IMR-90 (cell line): Measurements from ENCODE around the gene SPACA7. TPM values are rescaled to one million over a fixed set of nuclear protein-coding genes. Genes with fewer than 3 reads are reported as not detected.

Source experiments
- ATAC-seq: fragments of 200-7000 bp; cut with Tn5 transposase; 2 replicates; pipeline ENCODE4 v1.9.1; 2020; ENCODE audit warnings: low read depth, mild to moderate bottlenecking, moderate library complexity
- BruUV-seq: library from RNA; stranded (reverse); fragments of 400-500 nt; replicated peaks from 2 replicates; lab custom pipeline; 2021; lab: Mats Ljungman, UMichigan
- CTCF ChIA-PET: fragments of 300-600 bp; formaldehyde crosslinking; extraction: SDS; loops from one replicate; lab custom pipeline; 2021; ENCODE audit warnings: antibody characterized with exemption; lab: Yijun Ruan, JAX
- POLR2A ChIA-PET: fragments of 300-600 bp; sonication (Branson Sonifier 250); formaldehyde crosslinking; loops from one replicate; lab custom pipeline; 2022; ENCODE audit warnings: antibody characterized with exemption; ENCODE audit not compliant: unreplicated experiment; lab: Charles Lee
- DNase-seq: peaks from one replicate; pipeline ENCODE4 v3.0.0; 2013
- H2AFZ ChIP-seq: replicated peaks from 2 replicates; pipeline ENCODE3; 2013; ENCODE audit warnings: low read length, mild to moderate bottlenecking; ENCODE audit not compliant: poor library complexity
- H2AK5ac ChIP-seq: 2 replicates; pipeline ENCODE4 v1.6.1; 2013; ENCODE audit warnings: low read depth, low read length, inconsistent platforms
- H2AK9ac ChIP-seq: replicated peaks from 2 replicates; pipeline ENCODE3; 2013; ENCODE audit warnings: mild to moderate bottlenecking, low read depth, low read length, moderate library complexity; ENCODE audit not compliant: poor library complexity
- H2BK120ac ChIP-seq: 2 replicates; pipeline ENCODE4 v1.6.1; 2013; ENCODE audit warnings: low read depth, low read length, inconsistent platforms
- H2BK15ac ChIP-seq: 3 replicates; pipeline ENCODE4 v1.6.1; 2013; ENCODE audit warnings: low read depth, low read length, inconsistent platforms
- H2BK20ac ChIP-seq: 2 replicates; pipeline ENCODE4 v1.6.1; 2013; ENCODE audit warnings: low read depth, mild to moderate bottlenecking, inconsistent platforms, low read length, moderate library complexity
- H2BK5ac ChIP-seq: 2 replicates; pipeline ENCODE4 v1.6.1; 2013; ENCODE audit warnings: mild to moderate bottlenecking, low read depth, low read length, inconsistent platforms; ENCODE audit not compliant: poor library complexity, severe bottlenecking
- H3K14ac ChIP-seq: replicated peaks from 2 replicates; pipeline ENCODE4 v1.6.1; 2013; ENCODE audit warnings: low read depth, low read length, inconsistent platforms
- H3K18ac ChIP-seq: 2 replicates; pipeline ENCODE4 v1.6.1; 2013; ENCODE audit warnings: low read depth, low read length, control low read depth
- H3K23ac ChIP-seq: 2 replicates; pipeline ENCODE4 v1.6.1; 2013; ENCODE audit warnings: low read depth, low read length, inconsistent platforms
- H3K27ac ChIP-seq: 2 replicates; pipeline ENCODE4 v1.5.1; 2013; ENCODE audit warnings: mild to moderate bottlenecking, control low read depth, low read length; ENCODE audit not compliant: insufficient read depth
- H3K27me3 ChIP-seq: 2 replicates; pipeline ENCODE4 v1.6.1; 2013; ENCODE audit warnings: low read length; ENCODE audit not compliant: control insufficient read depth, insufficient read depth
- H3K36me3 ChIP-seq: 2 replicates; pipeline ENCODE4 v1.6.1; 2013; ENCODE audit warnings: low read length, mixed read lengths; ENCODE audit not compliant: control insufficient read depth, insufficient read depth
- H3K4ac ChIP-seq: 2 replicates; pipeline ENCODE4 v1.6.1; 2013; ENCODE audit warnings: low read depth, low read length, inconsistent platforms
- H3K4me1 ChIP-seq: 2 replicates; pipeline ENCODE4 v1.6.1; 2013; ENCODE audit warnings: low read length, mixed read lengths; ENCODE audit not compliant: control insufficient read depth, insufficient read depth
- H3K4me2 ChIP-seq: 2 replicates; pipeline ENCODE4 v1.6.1; 2013; ENCODE audit warnings: low read depth, mild to moderate bottlenecking, control low read depth, low read length, moderate library complexity
- H3K4me3 ChIP-seq: 2 replicates; pipeline ENCODE4 v1.5.1; 2013; ENCODE audit warnings: low read depth, mild to moderate bottlenecking, control low read depth, low read length, moderate library complexity; ENCODE audit not compliant: insufficient read depth
- H3K56ac ChIP-seq: 2 replicates; pipeline ENCODE4 v1.6.1; 2013; ENCODE audit warnings: low read length, inconsistent platforms; ENCODE audit not compliant: insufficient read depth; ENCODE audit errors: extremely low read depth
- H3K79me1 ChIP-seq, 2 experiments: 2 replicates each; pipeline ENCODE4 v1.6.1; 2013; ENCODE audit warnings: low read length in 2 of 2, inconsistent platforms in 1 of 2, low read depth in 1 of 2
- H3K9ac ChIP-seq: 2 replicates; pipeline ENCODE4 v1.6.1; 2013; ENCODE audit warnings: low read depth, low read length, control low read depth
- H3K9me1 ChIP-seq: 2 replicates; pipeline ENCODE4 v1.6.1; 2013; ENCODE audit warnings: low read length, inconsistent platforms; ENCODE audit not compliant: insufficient read depth
- H3K9me3 ChIP-seq: 2 replicates; pipeline ENCODE4 v1.6.1; 2013; ENCODE audit warnings: low read length; ENCODE audit not compliant: control insufficient read depth, insufficient read depth
- H4K20me1 ChIP-seq: 2 replicates; pipeline ENCODE4 v1.6.1; 2013; ENCODE audit warnings: low read length, inconsistent platforms; ENCODE audit not compliant: insufficient read depth
- H4K5ac ChIP-seq: 2 replicates; pipeline ENCODE4 v1.6.1; 2013; ENCODE audit warnings: mild to moderate bottlenecking, low read depth, low read length, control low read depth
- H4K8ac ChIP-seq, 2 experiments: 2 replicates each; pipeline ENCODE4 v1.6.1; 2013; ENCODE audit warnings: low read depth in 2 of 2, low read length in 2 of 2, control low read depth in 1 of 2, inconsistent platforms in 1 of 2
- H4K91ac ChIP-seq: 2 replicates; pipeline ENCODE4 v1.6.1; 2013; ENCODE audit warnings: low read depth, low read length, inconsistent platforms; ENCODE audit not compliant: insufficient read depth
- POLR2A ChIP-seq: IDR thresholded peaks from 2 replicates; pipeline ENCODE4 v1.6.1; 2012; ENCODE audit warnings: mild to moderate bottlenecking, low read depth, low read length
- WGBS, 2 experiments: methylation state at CpG; one replicate each; pipeline versions ENCODE4 v1.1.5 to v1.1.7; 2013; ENCODE audit warnings: missing lambda C conversion rate in 2 of 2; ENCODE audit not compliant: insufficient read length in 1 of 2; ENCODE audit errors: extremely low coverage in 2 of 2; 5-methylcytosine and 5-hydroxymethylcytosine counted together
- dilution Hi-C: fragments of 300-500 bp; cut with HindIII; formaldehyde crosslinking; loops from one replicate; pipeline ENCODE4 v1.14.3; 2018; ENCODE audit warnings: low sequenced_read_pairs; ENCODE audit not compliant: unreplicated experiment
- in situ Hi-C: fragments of 300-500 bp; cut with MboI; formaldehyde crosslinking; loops from 3 replicates; pipeline ENCODE4 v1.14.3; 2019; ENCODE audit warnings: low sequenced_read_pairs, inconsistent platforms, mixed read lengths
- intact Hi-C: fragments of 100-400 bp; cut with micrococcal nuclease; formaldehyde crosslinking; loops from 2 replicates; pipeline ENCODE4 v1.10.0; 2022
- polyA plus RNA-seq, 3 experiments: library from polyadenylated mRNA; depleted of rRNA; stranded (reverse); fragments of >200 nt; gene quantifications; 2 replicates each; pipeline ENCODE4 v1.2.3, GENCODE V29; 2012; ENCODE audit warnings: low replicate concordance in 1 of 3
- total RNA-seq: library from RNA; depleted of rRNA; stranded (reverse); fragments of >200 nt; gene quantifications from 2 replicates; pipeline ENCODE4 v1.2.3, GENCODE V29; 2012
- TF ChIP-seq, protein P1 (sequence below): conservative IDR thresholded peaks from 2 replicates; pipeline ENCODE4 v1.5.1; 2012; ENCODE audit warnings: mild to moderate bottlenecking, low read depth, low read length, improper control_type of control experiment

Gene SPACA7
- total and polyA plus RNA-seq, 2 of the 4 experiments (the other 2 are of a cell fraction), result not detected

DNA sequence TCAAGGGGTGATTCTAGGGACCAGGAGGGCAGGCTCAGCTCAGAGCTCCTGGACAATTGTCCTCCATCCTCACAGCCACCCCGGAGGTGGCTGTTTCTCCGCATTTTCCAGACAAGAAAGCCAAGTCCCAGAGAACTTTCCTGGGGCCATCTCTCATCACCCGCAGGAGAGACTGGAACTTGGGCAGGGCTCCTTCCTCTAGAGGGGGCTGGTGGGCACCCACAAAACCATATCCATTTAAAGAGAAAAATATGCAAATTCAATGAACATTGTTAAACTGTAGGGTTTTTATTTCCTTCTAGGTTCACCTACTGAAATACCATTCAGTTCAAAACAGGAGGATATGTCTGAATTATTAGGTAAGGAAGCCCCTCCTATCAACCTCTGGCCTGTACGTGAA, 16.6 kb downstream of the SPACA7 start:
- Histone ChIP-seq H3K23ac (no peak overlapping the region), H3K18ac (no peak overlapping the region), H3K4me2 (no peak overlapping the region), H2AFZ (no peak overlapping the region), H4K91ac (no peak overlapping the region), H3K36me3 (no peaks in the 10 kb centered on the region), H3K27ac (no peak overlapping the region), H3K27me3 (no peaks in the 10 kb centered on the region), H3K4ac (no peak overlapping the region), H3K56ac (no peak overlapping the region), H3K4me1 (no peaks in the 10 kb centered on the region), H4K5ac (no peak overlapping the region), H3K9me1 (no peaks in the 10 kb centered on the region), H2BK20ac (no peak overlapping the region), H4K20me1 (no peaks in the 10 kb centered on the region), H2BK5ac (no peak overlapping the region), H4K8ac (no peak overlapping the region), H2BK120ac (no peak overlapping the region), H2AK9ac (no peak overlapping the region), H2AK5ac (no peak overlapping the region), H3K79me1 (no peaks in the 10 kb centered on the region), H3K4me3 (no peak overlapping the region), H3K9ac (no peak overlapping the region), H3K9me3 (peaks cover 19% of the 10 kb centered on the region), H3K14ac (no peak overlapping the region), H2BK15ac (no peak overlapping the region)
- intact Hi-C loops, result no loop called here
- POLR2A ChIA-PET, result no interaction called here
- WGBS, 2 experiments, result no CpG with 5 or more reads among the region's 4 CpGs
- ATAC-seq, result no peak
- no peak for DNase-seq
- in situ Hi-C loops, result no loop called here
- TF ChIP-seq POLR2A, result no peak
- TF ChIP-seq, protein P1, sequence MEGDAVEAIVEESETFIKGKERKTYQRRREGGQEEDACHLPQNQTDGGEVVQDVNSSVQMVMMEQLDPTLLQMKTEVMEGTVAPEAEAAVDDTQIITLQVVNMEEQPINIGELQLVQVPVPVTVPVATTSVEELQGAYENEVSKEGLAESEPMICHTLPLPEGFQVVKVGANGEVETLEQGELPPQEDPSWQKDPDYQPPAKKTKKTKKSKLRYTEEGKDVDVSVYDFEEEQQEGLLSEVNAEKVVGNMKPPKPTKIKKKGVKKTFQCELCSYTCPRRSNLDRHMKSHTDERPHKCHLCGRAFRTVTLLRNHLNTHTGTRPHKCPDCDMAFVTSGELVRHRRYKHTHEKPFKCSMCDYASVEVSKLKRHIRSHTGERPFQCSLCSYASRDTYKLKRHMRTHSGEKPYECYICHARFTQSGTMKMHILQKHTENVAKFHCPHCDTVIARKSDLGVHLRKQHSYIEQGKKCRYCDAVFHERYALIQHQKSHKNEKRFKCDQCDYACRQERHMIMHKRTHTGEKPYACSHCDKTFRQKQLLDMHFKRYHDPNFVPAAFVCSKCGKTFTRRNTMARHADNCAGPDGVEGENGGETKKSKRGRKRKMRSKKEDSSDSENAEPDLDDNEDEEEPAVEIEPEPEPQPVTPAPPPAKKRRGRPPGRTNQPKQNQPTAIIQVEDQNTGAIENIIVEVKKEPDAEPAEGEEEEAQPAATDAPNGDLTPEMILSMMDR, result no peak
- no TSS peak for BruUV-seq
- CTCF ChIA-PET, result no interaction called here
- dilution Hi-C loops, result no loop called here
